H1 (cell line): Measurements from ENCODE around the gene ELAVL2. TPM values are rescaled to one million over a fixed set of nuclear protein-coding genes. Genes with fewer than 3 reads are reported as not detected.
A peak's percentile ranks its signal among the peaks of the same experiment; 100 is the strongest.

ENCODE experiments used
- CTCF ChIA-PET: fragments of 300-600 bp; sonication (Branson Sonifier 250); formaldehyde crosslinking; loops from one replicate; lab custom pipeline; 2021; ENCODE audit not compliant: partially characterized antibody; lab: Charles Lee
- POLR2A ChIA-PET: fragments of 300-600 bp; sonication (Branson Sonifier 250); formaldehyde crosslinking; loops from one replicate; lab custom pipeline; 2021; ENCODE audit warnings: inconsistent platforms; ENCODE audit not compliant: partially characterized antibody; lab: Charles Lee
- DNase-seq, 2 experiments: peaks; one replicate each; pipeline versions ENCODE4 v3.0.0 to v3.0.0-alpha.2; 2010 to 2022; ENCODE audit warnings: low spot score in 2 of 2, low read depth in 1 of 2, mixed read lengths in 1 of 2
- FAIRE-seq: peaks from 2 replicates; lab custom pipeline; 2011; peaks lifted over from hg19 to GRCh38; lab: Jason Lieb, UNC
- H2AFZ ChIP-seq: 2 replicates; pipeline ENCODE4 v1.8.1; 2012; ENCODE audit warnings: low read length, inconsistent platforms
- H2AK5ac ChIP-seq: 2 replicates; pipeline ENCODE4 v1.6.1; 2013; ENCODE audit warnings: low read depth, low read length
- H2BK120ac ChIP-seq: replicated peaks from 2 replicates; pipeline ENCODE3; 2013; ENCODE audit warnings: low read depth, low read length, inconsistent platforms
- H2BK12ac ChIP-seq: 2 replicates; pipeline ENCODE4 v1.6.1; 2013; ENCODE audit warnings: low read depth, low read length
- H2BK15ac ChIP-seq: 2 replicates; pipeline ENCODE4 v1.6.1; 2013; ENCODE audit warnings: low read length
- H2BK20ac ChIP-seq: 2 replicates; pipeline ENCODE4 v1.6.1; 2013; ENCODE audit warnings: low read length
- H2BK5ac ChIP-seq: 2 replicates; pipeline ENCODE4 v1.6.1; 2013; ENCODE audit warnings: low read depth, low read length
- H3K14ac ChIP-seq: 2 replicates; pipeline ENCODE4 v1.6.1; 2013; ENCODE audit warnings: inconsistent platforms; ENCODE audit not compliant: insufficient read length
- H3K18ac ChIP-seq: 2 replicates; pipeline ENCODE4 v1.6.1; 2013; ENCODE audit warnings: low read length; ENCODE audit errors: extremely low read depth
- H3K23ac ChIP-seq: 2 replicates; pipeline ENCODE4 v1.6.1; 2013; ENCODE audit warnings: inconsistent platforms; ENCODE audit not compliant: insufficient read length
- H3K23me2 ChIP-seq: 2 replicates; pipeline ENCODE4 v1.6.1; 2013; ENCODE audit warnings: low read depth, low read length
- H3K27ac ChIP-seq: 2 replicates; pipeline ENCODE4 v1.6.1; 2011; ENCODE audit warnings: low read depth, low read length, inconsistent platforms
- H3K27me3 ChIP-seq, 4 experiments: replicated peaks in 1 of 4; 1 replicate in 1 of 4; 2 replicates in 3 of 4; pipeline versions ENCODE4 v1.6.1 to v1.8.1; 2011 to 2013; ENCODE audit warnings: low read length in 3 of 4, mild to moderate bottlenecking in 3 of 4, inconsistent platforms in 2 of 4, mixed read lengths in 2 of 4, moderate library complexity in 1 of 4; ENCODE audit not compliant: control insufficient read depth in 3 of 4, insufficient read depth in 3 of 4; ENCODE audit errors: extremely low read depth in 1 of 4
- H3K36me3 ChIP-seq, 4 experiments: 2 replicates each; pipeline versions ENCODE4 v1.6.1 to v1.8.1; 2011 to 2013; ENCODE audit warnings: mild to moderate bottlenecking in 4 of 4, low read length in 3 of 4, moderate library complexity in 2 of 4, control low read depth in 1 of 4, inconsistent platforms in 1 of 4; ENCODE audit not compliant: insufficient read depth in 4 of 4, control insufficient read depth in 2 of 4
- H3K4ac ChIP-seq: replicated peaks from 2 replicates; pipeline ENCODE3; 2013; ENCODE audit warnings: low read length, low read depth, mixed read lengths, inconsistent platforms; ENCODE audit not compliant: insufficient read length
- H3K4me1 ChIP-seq, 4 experiments: replicated peaks in 1 of 4; 1 replicate in 1 of 4; 2 replicates in 3 of 4; pipeline versions ENCODE4 v1.6.1 to v1.8.1; 2011 to 2013; ENCODE audit warnings: low read length in 3 of 4, inconsistent platforms in 2 of 4, mixed read lengths in 1 of 4; ENCODE audit not compliant: insufficient read depth in 4 of 4, control insufficient read depth in 3 of 4
- H3K4me2 ChIP-seq, 2 experiments: 2 replicates each; pipeline versions ENCODE4 v1.6.1 to v1.8.1; 2011 to 2013; ENCODE audit warnings: low read depth in 2 of 2, low read length in 2 of 2, control low read depth in 1 of 2, inconsistent platforms in 1 of 2, mild to moderate bottlenecking in 1 of 2; ENCODE audit not compliant: insufficient read depth in 1 of 2
- H3K4me3 ChIP-seq, 4 experiments: fragments of 200-600, 300-600 bp in 1 of 4; sonication (generic), shearing (Covaris generic), sonication (Bioruptor Twin) in 1 of 4; 2 replicates each; pipeline versions ENCODE4 v1.5.1 to v1.8.1; 2011 to 2016; ENCODE audit warnings: low read length in 4 of 4, low read depth in 3 of 4, control low read depth in 2 of 4, inconsistent platforms in 2 of 4, mild to moderate bottlenecking in 2 of 4, mixed read lengths in 1 of 4, moderate library complexity in 1 of 4; ENCODE audit not compliant: insufficient read depth in 2 of 4; ENCODE audit errors: extremely low read depth in 1 of 4
- H3K56ac ChIP-seq: replicated peaks from 2 replicates; pipeline ENCODE3; 2013; ENCODE audit warnings: low read depth, mild to moderate bottlenecking, mixed read lengths, low read length, inconsistent platforms; ENCODE audit not compliant: insufficient read length
- H3K79me1 ChIP-seq: 2 replicates; pipeline ENCODE4 v1.6.1; 2013; ENCODE audit warnings: low read depth, low read length, control low read depth
- H3K79me2 ChIP-seq, 2 experiments: 2 replicates each; pipeline versions ENCODE4 v1.6.1 to v1.8.1; 2012 to 2013; ENCODE audit warnings: low read length in 2 of 2, mild to moderate bottlenecking in 2 of 2, inconsistent platforms in 1 of 2; ENCODE audit not compliant: insufficient read depth in 2 of 2, control insufficient read depth in 1 of 2
- H3K9ac ChIP-seq, 4 experiments: replicated peaks in 1 of 4; 1 replicate in 1 of 4; 2 replicates in 3 of 4; pipeline versions ENCODE4 v1.6.1 to v1.8.1; 2011 to 2013; ENCODE audit warnings: low read depth in 3 of 4, low read length in 3 of 4, control low read depth in 2 of 4, mild to moderate bottlenecking in 2 of 4, moderate library complexity in 2 of 4, inconsistent platforms in 1 of 4; ENCODE audit errors: extremely low read depth in 1 of 4
- H3K9me3 ChIP-seq, 2 experiments: 2 replicates each; pipeline versions ENCODE4 v1.6.1 to v1.8.1; 2012 to 2013; ENCODE audit warnings: mild to moderate bottlenecking in 2 of 2, moderate library complexity in 2 of 2, control low read depth in 1 of 2, inconsistent platforms in 1 of 2, low read depth in 1 of 2, low read length in 1 of 2, mixed read lengths in 1 of 2; ENCODE audit not compliant: insufficient read depth in 2 of 2
- H4K20me1 ChIP-seq, 2 experiments: replicated peaks in 1 of 2; 2 replicates each; pipeline versions ENCODE3 to v1.8.1; 2011 to 2013; ENCODE audit warnings: inconsistent platforms in 2 of 2, low read length in 2 of 2, mild to moderate bottlenecking in 1 of 2; ENCODE audit not compliant: insufficient read depth in 2 of 2, control insufficient read depth in 1 of 2
- H4K5ac ChIP-seq: 2 replicates; pipeline ENCODE4 v1.6.1; 2013; ENCODE audit warnings: low read length, low read depth, mixed read lengths, inconsistent platforms; ENCODE audit not compliant: insufficient read length
- H4K8ac ChIP-seq: 2 replicates; pipeline ENCODE4 v1.8.0; 2013; ENCODE audit warnings: mild to moderate bottlenecking, moderate library complexity, low read length, inconsistent platforms; ENCODE audit not compliant: insufficient read depth; ENCODE audit errors: extremely low read depth
- H4K91ac ChIP-seq: replicated peaks from 2 replicates; pipeline ENCODE3; 2013; ENCODE audit warnings: low read length, mixed read lengths, inconsistent platforms; ENCODE audit not compliant: insufficient read length
- BRCA1 ChIP-seq: IDR thresholded peaks from 2 replicates; pipeline ENCODE4 v1.6.1; 2012; ENCODE audit warnings: low read depth, low read length, improper control_type of control experiment
- FOSL1 ChIP-seq: IDR thresholded peaks from 2 replicates; pipeline ENCODE4 v1.6.1; 2011; ENCODE audit warnings: mild to moderate bottlenecking, low read depth, low read length, moderate library complexity; ENCODE audit not compliant: insufficient read depth
- JUN ChIP-seq: IDR thresholded peaks from 2 replicates; pipeline ENCODE4 v1.6.1; 2011; ENCODE audit warnings: low read depth, mild to moderate bottlenecking, improper control_type of control experiment, low read length
- NRF1 ChIP-seq: IDR thresholded peaks from 2 replicates; pipeline ENCODE4 v1.6.1; 2011; ENCODE audit warnings: mild to moderate bottlenecking, low read depth, low read length, improper control_type of control experiment
- PHF8 ChIP-seq: fragments of 200-600 bp; sonication (generic); conservative IDR thresholded peaks from 2 replicates; pipeline ENCODE4 v1.7.1; 2012; ENCODE audit warnings: low read depth, mild to moderate bottlenecking, inconsistent platforms, low read length, moderate library complexity
- SIRT6 ChIP-seq: IDR thresholded peaks from one replicate; pipeline ENCODE4 v1.7.1; 2012; ENCODE audit warnings: low read length, inconsistent platforms
- SP4 ChIP-seq: IDR thresholded peaks from 2 replicates; pipeline ENCODE4 v1.6.1; 2012; ENCODE audit warnings: low read length, inconsistent platforms
- TBP ChIP-seq: IDR thresholded peaks from 2 replicates; pipeline ENCODE4 v1.6.1; 2011; ENCODE audit warnings: low read depth, low read length, improper control_type of control experiment
- WGBS, 2 experiments: shearing (Covaris generic) in 1 of 2; methylation state at CpG; one replicate each; pipeline versions ENCODE4 v1.1.6 to v1.1.7; 2013 to 2015; ENCODE audit warnings: low lambda C conversion rate in 2 of 2, mixed read lengths in 2 of 2, inconsistent platforms in 1 of 2, low coverage in 1 of 2, missing lambda C conversion rate in 1 of 2; ENCODE audit not compliant: insufficient replicate concordance in 2 of 2, insufficient coverage in 1 of 2, insufficient read length in 1 of 2; ENCODE audit errors: extremely low coverage in 1 of 2, missing lambda C conversion rate in 1 of 2; 5-methylcytosine and 5-hydroxymethylcytosine counted together
- polyA plus RNA-seq, 7 experiments: library from polyadenylated mRNA; depleted of rRNA in 3 of 7; stranded (reverse) in 5 of 7; unstranded in 2 of 7; fragments of >200 nt in 5 of 7; fragments of 200-250 nt in 2 of 7; gene quantifications; 1 replicate in 5 of 7; 2 replicates in 1 of 7; 4 replicates in 1 of 7; pipeline versions ENCODE4 v1.2.1 to v1.2.3, GENCODE V29; 2011 to 2013; ENCODE audit warnings: missing spikeins in 2 of 7, mixed read lengths in 2 of 7
- total RNA-seq: library from RNA; stranded (reverse); fragmentation: NEBNext Ultra II Directional; extraction: Animal tissue kit (Norgen Biotek cat#: 25700); gene quantifications from 2 replicates; pipeline ENCODE4 v1.2.1, GENCODE V29; 2021

ELAVL2 gene
- total and polyA plus RNA-seq, 2 of the 8 experiments (the other 6 are each of a cell fraction or from before 2014, with no cell fraction given) = 4.9 to 21.9 TPM

DNA sequence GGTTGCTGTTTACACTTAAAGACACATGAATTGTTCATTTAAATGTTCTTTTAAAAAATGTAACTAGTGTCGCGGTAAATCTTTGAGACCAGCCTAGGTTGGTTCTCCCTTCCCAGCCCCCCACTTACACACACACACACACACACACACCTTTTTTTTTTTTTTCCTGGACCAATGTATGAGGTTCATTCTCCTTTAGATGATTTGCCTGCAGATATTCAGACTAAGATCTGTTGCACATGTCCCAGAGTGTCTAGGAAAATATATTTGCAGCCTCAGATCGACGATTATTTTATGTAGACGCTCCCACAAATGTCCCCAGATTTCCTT, 4.4 kb upstream of the ELAVL2 start:
- FAIRE-seq (no peak), DNase-seq (no peak)
- Histone ChIP-seq H2BK15ac (no peak overlapping the region), H3K36me3 (no peaks in the 10 kb centered on the region), H2AK5ac (no peak overlapping the region), H3K56ac (no peak overlapping the region), H3K27ac (no peak overlapping the region), H4K8ac (no peak overlapping the region), H4K91ac (no peak overlapping the region), H3K79me2 (no peaks in the 10 kb centered on the region; a peak in 1 of 4 replicates), H3K14ac (no peak overlapping the region), H4K5ac (no peak overlapping the region), H3K23me2 (peaks cover 16% of the 10 kb centered on the region), H4K20me1 (peaks cover 0 to 1% of the 10 kb centered on the region in 2 experiments), H3K9me3 (no peaks in the 10 kb centered on the region), H3K4me2 (peak overlapping the region; percentile 89 to 90), H3K79me1 (no peaks in the 10 kb centered on the region), H3K27me3 (peaks cover 2 to 30% (median 22%) of the 10 kb centered on the region in 4 experiments), H2BK20ac (no peak overlapping the region), H3K23ac (no peak overlapping the region), H3K9ac (no peak overlapping the region), H2AFZ (no peak overlapping the region), H2BK12ac (no peak overlapping the region), H3K4me3 (peak overlapping the region; percentile 42 to 74 (median 48); a peak in 7 of 8 replicates), H3K18ac (no peak overlapping the region), H2BK120ac (no peak overlapping the region), H2BK5ac (no peak overlapping the region), H3K4ac (no peak overlapping the region), H3K4me1 (peaks cover 2 to 5% (median 3%) of the 10 kb centered on the region in 4 experiments; a peak in 4 of 7 replicates)
- TF ChIP-seq SIRT6 (no peak), FOSL1 (no peak), PHF8 (no peak), TBP (no peak), BRCA1 (no peak), SP4 (no peak), JUN (no peak), NRF1 (no peak)
- 10% methylated on average over 5 of the region's 5 CpGs; no CpG with 5 or more reads in 1 of the 2 experiments for WGBS, 2 experiments
- POLR2A ChIA-PET = no interaction called here
- CTCF ChIA-PET = no interaction called here
